HG03439 (cell line): ENCODE results near the gene GIMAP8.
"Not testable (repeated sequence)": the region's sequence is repeated elsewhere in the genome, so short reads cannot be mapped to it uniquely, and the experiment has no call there.

Source experiments
- ATAC-seq: cut with Tn5 transposase; IDR thresholded peaks from one replicate; pipeline ENCODE4 v1.9.1; 2021; ENCODE audit warnings: mild to moderate bottlenecking, moderate library complexity; ENCODE audit not compliant: unreplicated experiment

The GIMAP8 gene

GRCh38 chr7:150511048-150511447 is 60.6 kb downstream of the GIMAP8 start:
- no peak for ATAC-seq

GRCh38 chr7:150513758-150514157 is 63.3 kb downstream of the GIMAP8 start:
- ATAC-seq, result no peak

GRCh38 chr7:150514748-150515222 is 64.4 kb downstream of the GIMAP8 start, which contains the start of gene GIMAP7:
Gene GIMAP7 (plus strand): TSS chr7:150514872. CDS start chr7:150519975, 5,103 bp downstream.
- no peak for ATAC-seq

GRCh38 chr7:150515248-150516147 is 65.1 kb downstream of the GIMAP8 start:
- no peak for ATAC-seq

- no peak for ATAC-seq
Measured at GRCh38 chr7:150516956-150517745, 66.7 kb downstream of the GIMAP8 start.

- ATAC-seq, result no peak
Measured at GRCh38 chr7:150519310-150519709, 68.9 kb downstream of the GIMAP8 start.

- ATAC-seq, result no peak
Measured at GRCh38 chr7:150520145-150520544, 69.7 kb downstream of the GIMAP8 start.

- not testable (repeated sequence) for ATAC-seq
Measured at GRCh38 chr7:150522931-150523330, 72.5 kb downstream of the GIMAP8 start.

GRCh38 chr7:150524018-150524417 is 73.6 kb downstream of the GIMAP8 start:
- no peak for ATAC-seq
